NCI-H2196 (cell line): ENCODE measurements around the gene MAN1B1.
"Not testable (repeated sequence)": the region's sequence is repeated elsewhere in the genome, so short reads cannot be mapped to it uniquely, and the experiment has no call there.

ENCODE experiments used
- DNase-seq: peaks from one replicate; lab custom pipeline; 2025; ENCODE audit not compliant: unreplicated experiment; lab: John Stamatoyannopoulos, UW

MAN1B1 gene

GRCh38 chr9:137110147-137110910 lies 23.5 kb downstream of the MAN1B1 start:
- no peak for DNase-seq

GRCh38 chr9:137110911-137111787 lies 24.4 kb downstream of the MAN1B1 start:
- DNase-seq = no peak

GRCh38 chr9:137111788-137112563 lies 25.2 kb downstream of the MAN1B1 start:
- DNase-seq = no peak

GRCh38 chr9:137112564-137113384 lies 26.0 kb downstream of the MAN1B1 start:
- no peak for DNase-seq

GRCh38 chr9:137113385-137114159 lies 26.8 kb downstream of the MAN1B1 start:
- no peak for DNase-seq

- DNase-seq = no peak
Observed at GRCh38 chr9:137114220-137114612, 27.4 kb downstream of the MAN1B1 start.

GRCh38 chr9:137114613-137115393 lies 28.0 kb downstream of the MAN1B1 start, which contains the start of gene DPP7:
Gene DPP7 (minus strand): TSS chr9:137114733. CDS start chr9:137114713, 20 bp downstream.
- DNase-seq = peak; percentile 50

GRCh38 chr9:137115394-137116026 lies 28.7 kb downstream of the MAN1B1 start:
- DNase-seq = no peak

- DNase-seq = no peak
Observed at GRCh38 chr9:137116027-137116507, 29.3 kb downstream of the MAN1B1 start.

GRCh38 chr9:137116728-137117127 lies 29.9 kb downstream of the MAN1B1 start:
- DNase-seq = no peak

GRCh38 chr9:137117269-137117731 lies 30.5 kb downstream of the MAN1B1 start:
- DNase-seq = no peak

GRCh38 chr9:137118092-137118603 lies 31.4 kb downstream of the MAN1B1 start:
- DNase-seq = not testable (repeated sequence)

- DNase-seq = not testable (repeated sequence)
Observed at GRCh38 chr9:137121927-137122795, 35.4 kb downstream of the MAN1B1 start.

GRCh38 chr9:137122796-137123467 lies 36.1 kb downstream of the MAN1B1 start:
- not testable (repeated sequence) for DNase-seq

- DNase-seq = no peak
Observed at GRCh38 chr9:137123468-137123837, 36.7 kb downstream of the MAN1B1 start.

- not testable (repeated sequence) for DNase-seq
Observed at GRCh38 chr9:137123952-137124462, 37.2 kb downstream of the MAN1B1 start.
